Stimulated activated CD8-positive, alpha-beta memory T cell treated with anti-CD3 and anti-CD28 coated beads, Interleukin-12 subunit alpha, Interleukin-12 subunit beta, amount 100 ng/mL, for 1 hour (primary cell): Measurements from ENCODE around the gene TMEM87B.
A peak's percentile ranks its signal among the peaks of the same experiment; 100 is the strongest.
"Not testable (repeated sequence)": the region's sequence is repeated elsewhere in the genome, so short reads cannot be mapped to it uniquely, and the experiment has no call there.

Experiments
- DNase-seq: peaks from one replicate; pipeline ENCODE4 v3.0.0-alpha.2; 2020; ENCODE audit warnings: low read depth

TMEM87B gene

GRCh38 chr2:112073875-112074274, 18.8 kb downstream of the TMEM87B start:
- DNase-seq, result no peak

- no peak for DNase-seq
Observed at GRCh38 chr2:112074506-112074905, 19.4 kb downstream of the TMEM87B start.

DNA sequence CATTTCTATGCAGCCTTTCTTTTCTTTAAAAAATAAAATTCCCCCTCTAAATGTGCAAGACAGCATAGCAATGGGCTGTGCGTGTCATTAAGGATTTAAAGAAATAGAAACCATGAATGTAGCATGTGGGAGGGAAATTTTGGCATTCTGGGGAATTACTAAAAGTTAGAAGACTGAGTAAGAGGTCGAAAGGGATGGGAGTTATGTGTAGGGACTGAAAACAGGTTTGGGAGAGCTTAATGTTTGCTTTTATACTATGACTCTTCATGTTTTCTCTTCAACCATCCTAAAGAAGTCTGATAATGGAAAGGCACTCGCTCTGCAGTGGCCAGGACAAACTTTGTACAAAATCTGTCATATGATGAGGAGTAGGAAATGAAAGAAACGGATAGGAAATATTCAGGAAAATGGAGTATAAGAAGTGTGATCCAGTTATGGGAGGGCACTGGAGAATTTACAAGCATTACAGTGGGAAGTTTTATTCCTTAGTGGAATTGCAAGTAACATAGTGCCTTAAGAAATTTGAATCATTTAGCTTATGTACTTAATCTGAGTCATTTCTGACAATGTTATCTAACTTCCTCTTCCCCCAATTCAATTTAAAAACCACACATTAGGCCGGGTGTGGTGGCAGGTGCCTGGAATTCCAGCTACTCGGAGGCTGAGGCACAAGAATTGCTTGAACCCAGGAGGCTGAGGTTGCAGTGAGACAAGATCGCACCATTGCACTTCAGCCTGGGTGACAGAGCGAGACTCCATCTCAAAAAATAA, 20.6 kb downstream of the TMEM87B start:
- no peak for DNase-seq

DNA sequence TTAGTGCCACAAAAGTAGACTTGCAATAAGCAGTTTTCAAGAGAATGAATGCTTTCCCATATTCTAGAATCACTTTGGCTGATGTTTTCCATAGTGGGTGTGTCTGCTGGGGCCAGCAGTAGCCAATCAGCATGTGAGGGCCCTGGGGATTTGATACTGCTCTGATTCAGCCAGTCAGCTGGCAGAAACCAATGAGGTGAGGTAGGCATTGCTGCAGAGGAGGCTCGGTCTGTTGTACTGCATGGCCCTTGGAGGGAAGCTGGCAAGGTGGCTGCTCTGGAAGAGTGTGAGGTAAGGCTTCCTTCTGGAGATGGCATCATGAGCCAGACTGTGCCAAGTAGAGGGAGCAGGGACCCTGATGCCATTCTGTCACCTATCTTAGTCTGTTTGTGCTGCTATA, 22.7 kb downstream of the TMEM87B start:
- no peak for DNase-seq

- no peak for DNase-seq
Observed at GRCh38 chr2:112081262-112081661, 26.2 kb downstream of the TMEM87B start.

DNA sequence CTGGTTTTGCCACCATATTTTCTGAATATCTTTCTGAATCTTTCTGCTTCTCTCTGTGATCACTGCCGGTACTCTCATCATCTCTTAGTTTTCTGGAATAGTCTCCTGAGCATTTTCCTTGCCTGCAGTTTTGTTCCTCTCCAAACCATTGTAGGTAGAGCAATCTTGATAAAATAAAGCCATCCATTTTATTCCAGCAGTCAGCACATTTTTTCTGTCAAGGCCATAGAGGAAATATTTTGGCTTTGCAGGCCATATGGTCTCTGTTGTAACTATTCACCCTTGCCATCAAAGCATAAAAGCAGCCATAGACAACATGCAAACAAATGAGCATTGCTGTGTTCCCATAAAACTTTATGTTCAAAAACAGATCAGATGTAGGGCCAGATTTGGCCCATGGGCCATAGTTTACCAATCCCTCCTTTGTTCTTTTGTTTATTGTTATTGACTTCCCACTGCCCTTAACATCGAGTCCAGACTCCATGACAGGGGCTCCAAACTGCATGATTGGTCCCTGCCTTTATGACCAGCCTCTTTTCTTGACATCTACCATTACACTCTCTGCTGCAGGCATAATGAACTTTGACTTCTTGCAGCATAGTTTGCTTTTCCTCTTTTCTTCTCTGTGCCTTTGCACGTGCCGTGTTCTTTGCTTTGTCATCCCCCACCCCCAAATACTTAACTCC, 29.8 kb downstream of the TMEM87B start:
- DNase-seq, result no peak

DNA sequence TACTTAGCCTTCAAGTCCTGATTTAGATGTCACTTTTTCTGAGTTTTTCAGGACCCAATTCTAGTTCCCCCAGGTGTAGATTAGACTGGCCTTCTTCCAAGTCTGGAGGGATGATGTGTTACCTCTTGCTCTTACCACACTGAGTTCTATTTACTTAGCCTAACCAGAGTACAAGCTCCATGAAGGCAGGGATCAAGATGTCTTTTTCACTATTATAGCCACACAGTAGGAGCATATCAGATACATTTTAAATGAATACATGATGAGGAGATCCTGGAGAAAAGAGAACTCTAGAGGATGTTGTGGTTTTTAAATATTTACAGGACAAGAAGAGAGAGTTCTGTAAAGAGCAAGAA, 30.3 kb downstream of the TMEM87B start:
- no peak for DNase-seq

- DNase-seq, result no peak
Observed at GRCh38 chr2:112085916-112086669, 31.0 kb downstream of the TMEM87B start.

DNA sequence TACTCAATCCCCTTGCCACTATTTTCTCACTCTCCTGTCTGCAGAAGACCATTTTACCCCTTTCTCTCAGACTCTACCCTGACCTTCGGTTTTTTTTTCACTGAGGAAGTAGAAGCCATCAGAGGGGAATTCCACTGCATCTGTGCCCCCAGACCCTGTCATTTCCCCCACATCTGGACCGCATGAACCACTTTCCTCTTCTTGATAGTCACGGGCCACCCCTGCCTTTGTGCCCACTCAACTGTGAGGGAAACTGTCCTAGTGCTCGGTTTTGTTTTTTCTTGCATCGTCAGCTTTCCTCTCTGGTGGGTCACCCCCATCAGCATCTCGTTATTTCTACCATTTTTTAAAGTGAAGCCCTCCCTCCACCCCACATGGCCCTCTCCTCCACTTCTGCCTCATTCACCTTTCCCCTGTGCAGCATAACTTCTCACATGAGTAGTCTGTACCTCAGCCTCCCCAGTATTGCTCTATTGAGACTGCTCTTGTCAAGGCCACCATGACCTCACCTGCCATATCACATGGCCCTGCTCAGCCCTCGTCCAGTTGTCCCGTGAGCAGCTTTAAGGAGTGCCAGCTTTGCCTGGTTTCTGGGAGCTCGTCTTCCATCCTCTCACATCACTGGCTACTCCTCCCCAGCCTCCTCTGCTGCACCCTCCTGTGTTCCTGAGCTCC, 32.4 kb downstream of the TMEM87B start:
- no peak for DNase-seq

DNA sequence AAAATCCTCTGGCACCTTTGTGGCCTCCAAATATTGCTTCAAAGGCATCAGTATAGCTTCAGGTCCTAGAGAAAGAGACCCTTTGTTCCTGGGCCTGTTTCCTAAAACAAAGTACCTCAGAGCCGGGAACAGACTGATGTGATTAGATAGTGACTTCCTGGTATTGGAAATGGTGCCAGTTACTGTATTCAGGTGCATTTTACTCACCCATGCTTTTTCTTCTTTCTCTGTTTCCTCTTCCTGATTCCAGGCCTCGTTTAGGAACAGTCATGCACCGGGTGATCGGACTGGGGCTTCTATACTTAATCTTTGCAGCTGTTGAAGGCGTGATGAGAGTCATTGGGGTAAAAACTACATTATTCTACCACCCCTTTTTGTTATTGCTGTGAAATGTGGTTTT, 34.3 kb downstream of the TMEM87B start:
- no peak for DNase-seq

DNA sequence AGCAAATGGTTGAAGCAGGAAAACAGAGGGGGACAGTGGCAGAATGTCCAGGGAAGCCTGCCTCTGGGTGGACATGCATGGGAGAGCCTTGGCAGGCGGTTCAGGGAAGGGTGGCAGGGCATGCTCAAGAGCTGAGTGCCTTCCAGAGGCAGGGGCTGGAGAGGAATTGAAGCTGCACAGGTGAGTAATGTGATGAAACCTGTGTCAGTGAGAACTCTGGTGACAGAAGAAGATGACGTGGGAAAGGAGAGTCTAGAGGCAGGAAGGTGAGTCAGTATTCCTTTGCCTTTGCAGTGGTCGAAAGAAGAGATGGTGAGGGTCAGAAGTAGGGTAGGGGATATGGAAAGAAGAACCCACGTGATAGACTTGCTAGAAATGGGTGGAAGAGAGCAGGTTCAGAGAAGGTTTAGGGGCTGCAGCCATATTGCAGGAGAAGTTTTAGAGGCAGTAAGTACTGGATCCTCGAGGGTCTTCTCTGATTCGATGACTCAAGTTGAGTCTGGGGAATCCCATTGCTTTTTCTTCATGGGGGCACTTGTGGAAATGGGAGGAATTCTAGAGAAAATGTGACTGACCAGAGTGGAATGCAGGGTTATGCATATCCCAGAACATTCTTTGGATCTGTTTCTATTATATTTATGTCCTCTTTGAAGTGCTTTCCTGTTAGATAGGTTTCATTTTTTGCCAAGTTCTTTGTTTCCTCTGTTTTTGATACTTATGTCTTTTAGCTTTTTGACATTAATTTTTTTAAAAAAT, 37.4 kb downstream of the TMEM87B start:
- no peak for DNase-seq

DNA sequence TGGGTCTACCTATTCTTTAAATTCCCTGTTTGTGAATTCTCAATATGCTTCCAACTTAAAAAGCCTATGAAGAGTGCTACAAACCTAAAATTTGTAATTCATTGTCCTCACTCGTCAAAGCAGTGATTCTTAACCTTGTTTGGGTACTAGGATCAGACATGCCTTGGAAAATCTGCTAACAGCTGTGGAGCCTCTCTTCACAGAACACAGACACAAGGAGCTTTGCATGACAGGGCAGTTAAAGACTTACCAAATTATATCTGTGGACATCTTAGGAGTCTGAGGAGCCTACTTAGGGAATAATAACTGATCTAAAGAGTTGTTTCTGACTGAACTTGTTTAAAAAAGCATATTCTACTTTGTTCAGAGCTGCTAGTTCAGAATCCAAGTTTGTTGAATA, 38.1 kb downstream of the TMEM87B start:
- no peak for DNase-seq

DNA sequence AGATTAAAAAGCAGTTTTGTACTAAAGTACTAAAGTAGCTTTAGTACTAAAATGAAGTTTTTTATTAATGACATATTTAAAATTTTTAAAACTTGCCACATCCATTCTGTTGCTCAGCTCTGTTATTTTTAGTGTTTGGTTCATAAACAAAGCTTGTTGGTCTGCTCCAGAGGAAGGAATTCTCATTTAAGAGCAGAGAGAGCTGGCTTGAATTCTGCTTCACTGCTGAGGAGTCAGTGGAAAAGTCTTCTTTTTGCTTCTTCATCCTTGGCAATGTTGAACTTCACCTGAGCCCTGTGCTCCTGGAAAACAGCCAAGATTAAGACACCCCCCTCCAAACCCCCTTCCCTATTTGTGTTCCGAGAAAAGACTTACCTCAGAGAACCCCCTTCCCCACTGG, 40.6 kb downstream of the TMEM87B start:
- no peak for DNase-seq

GRCh38 chr2:112096098-112096497, 41.0 kb downstream of the TMEM87B start:
- DNase-seq, result no peak

DNA sequence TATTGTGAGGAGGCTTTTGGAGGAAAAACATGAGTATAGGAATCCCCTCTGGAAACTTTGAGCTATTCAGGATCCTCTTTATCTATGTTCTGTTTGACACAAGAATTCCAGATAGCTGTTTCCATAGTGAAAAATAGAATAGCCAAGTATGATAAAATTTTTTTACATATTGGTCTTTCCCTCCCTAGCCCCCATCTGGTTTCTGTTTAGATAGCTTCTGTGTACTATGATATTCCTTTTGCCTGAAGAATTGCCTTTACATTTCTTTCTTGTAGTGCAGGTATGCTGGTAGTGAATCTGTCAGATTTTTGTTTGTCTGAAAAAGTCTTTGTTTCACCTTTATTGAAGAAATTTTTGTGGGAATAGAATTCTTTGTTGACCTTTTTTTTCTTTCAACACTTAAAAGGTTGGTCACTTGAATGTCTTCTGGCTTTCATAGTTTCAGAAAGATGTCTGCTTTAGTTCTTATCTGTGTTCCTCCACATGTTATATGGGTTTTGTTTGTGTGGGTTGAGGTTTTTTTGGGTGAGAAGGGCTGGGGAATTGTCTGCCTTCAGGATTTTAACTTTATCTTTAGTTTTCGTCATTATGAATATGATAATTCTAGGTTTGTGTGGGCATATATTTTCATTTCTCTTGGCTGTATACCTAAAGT, 53.2 kb downstream of the TMEM87B start:
- no peak for DNase-seq

DNA sequence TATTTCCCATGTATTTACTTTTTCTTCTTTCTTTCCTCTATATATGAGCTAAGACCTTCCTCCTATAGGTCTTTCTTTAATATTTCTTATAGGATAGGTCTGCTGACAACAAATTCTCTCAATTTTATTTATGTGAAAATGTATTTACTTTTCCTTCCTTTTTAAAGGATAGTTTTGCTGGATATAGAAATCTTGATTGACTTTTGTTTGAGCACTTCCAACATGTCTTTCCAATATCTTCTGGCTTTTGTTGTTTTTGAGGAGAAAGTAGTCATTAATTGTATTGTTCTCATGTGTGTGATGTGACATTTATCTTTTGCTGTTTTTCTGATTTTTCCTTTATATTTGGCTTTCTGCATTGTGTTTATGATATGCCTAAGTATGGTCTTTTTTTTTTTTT, 54.2 kb downstream of the TMEM87B start:
- no peak for DNase-seq

DNA sequence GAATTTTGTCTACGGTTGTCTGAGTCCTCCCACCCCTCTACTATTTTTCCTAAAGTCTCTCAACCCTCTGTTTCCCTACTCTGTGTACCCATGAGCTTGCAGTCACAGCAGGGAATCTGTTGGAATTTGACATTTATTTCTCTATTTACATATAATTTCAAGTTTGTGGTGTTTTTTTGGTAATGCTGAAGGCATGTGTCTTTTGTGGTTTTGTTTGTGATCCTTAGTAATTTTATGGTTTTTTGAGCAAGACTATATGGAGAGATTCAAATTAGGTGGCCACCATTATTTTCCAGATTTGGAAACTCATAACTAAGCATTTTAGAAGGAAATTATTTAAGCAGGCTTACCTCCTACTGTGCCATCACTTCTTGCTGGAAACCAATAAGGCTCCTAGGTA, 55.9 kb downstream of the TMEM87B start:
- DNase-seq, result no peak

DNA sequence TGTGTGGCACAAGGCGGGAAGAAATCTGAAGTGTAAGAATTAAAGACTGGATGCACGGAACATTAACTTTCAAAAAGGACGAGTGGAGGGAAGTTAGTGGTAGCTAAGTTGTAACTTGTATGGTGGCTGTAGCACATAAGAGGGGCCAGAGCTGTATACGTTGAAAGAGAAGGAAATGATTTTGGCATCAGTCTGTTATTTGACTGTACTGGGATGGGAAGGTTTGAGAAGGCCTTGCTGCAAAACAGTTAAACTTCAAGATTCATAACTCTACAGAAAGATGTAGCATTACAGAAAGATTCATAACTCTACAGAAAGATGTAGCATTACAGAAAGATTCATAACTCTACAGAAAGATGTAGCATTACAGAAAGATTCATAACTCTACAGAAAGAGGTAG, 58.3 kb downstream of the TMEM87B start:
- not testable (repeated sequence) for DNase-seq

GRCh38 chr2:112118148-112118547, 63.1 kb downstream of the TMEM87B start:
- no peak for DNase-seq

DNA sequence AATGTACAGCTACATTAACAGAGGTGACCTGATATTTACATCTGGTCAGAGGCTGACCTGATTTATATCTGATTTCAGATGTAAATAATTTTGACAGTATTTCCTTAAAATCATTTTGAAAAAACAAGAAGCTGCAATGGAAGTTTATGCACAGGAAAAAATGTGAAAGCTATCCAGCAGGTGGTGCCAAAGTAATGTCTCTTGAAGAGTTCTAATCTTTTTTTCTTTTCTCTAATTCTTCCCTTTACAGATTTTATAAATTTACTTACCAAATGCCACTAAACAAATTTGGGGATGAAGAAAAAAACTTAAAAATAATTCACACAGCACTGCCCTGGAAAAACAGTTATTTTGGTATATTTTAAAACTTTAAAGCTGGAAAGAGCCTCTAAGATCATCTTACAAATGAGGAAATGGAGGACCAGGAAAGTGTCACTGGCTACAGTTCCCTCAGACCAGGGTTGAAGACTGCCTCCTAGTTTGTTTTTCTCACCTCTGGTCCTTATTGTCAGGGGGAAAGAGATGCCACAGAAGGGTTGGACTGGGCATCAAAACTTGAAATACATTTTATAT, 66.7 kb downstream of the TMEM87B start:
- DNase-seq, result peak; percentile 25

- DNase-seq, result no peak
Observed at GRCh38 chr2:112129060-112129459, 74.0 kb downstream of the TMEM87B start.
